ENCODE data around the gene NEUROD1.
A peak's percentile ranks its signal among the peaks of the same experiment; 100 is the strongest.

Gene NEUROD1

DNA sequence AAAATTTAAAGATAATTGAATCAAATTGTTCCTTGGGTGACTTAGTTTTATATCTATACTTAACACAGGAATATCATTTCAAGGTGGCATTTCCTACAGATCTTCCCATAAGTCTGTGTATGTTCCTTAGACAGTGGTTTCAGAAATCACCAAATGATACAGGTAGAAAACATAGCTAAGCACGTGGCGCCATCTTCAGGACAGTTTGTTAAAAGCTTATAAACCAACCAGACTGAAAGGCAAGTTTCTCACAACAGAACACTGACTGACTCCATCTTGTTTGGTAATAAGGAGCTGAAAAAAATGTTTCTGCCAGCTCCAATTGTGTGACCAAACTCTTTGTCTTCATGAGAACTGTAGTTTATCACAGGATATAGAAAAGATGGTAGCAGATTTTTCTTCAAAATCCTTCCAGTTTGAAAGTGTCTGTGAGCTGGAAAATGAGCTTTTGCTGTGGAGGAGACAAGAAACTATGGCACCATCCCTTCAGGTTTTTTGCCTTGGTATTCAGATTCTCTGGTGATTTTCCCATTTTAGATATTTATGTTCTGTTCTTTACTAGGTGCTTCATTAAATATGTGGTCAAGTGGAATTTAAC, 34.8 kb upstream of the NEUROD1 start:
- TF ChIP-seq CREB1 (IDR thresholded peaks at IDR 0.05; ENCODE audit: low read depth), result no peak
- no peak for TF ChIP-seq TAF1 (IDR thresholded peaks at IDR 0.05; ENCODE audit: low read depth)
- TF ChIP-seq FOXM1 (IDR thresholded peaks at IDR 0.05; ENCODE audit: borderline replicate concordance, low read depth), result no peak
- TF ChIP-seq RAD21 (IDR thresholded peaks at IDR 0.05; ENCODE audit: low read depth), result peak; percentile 96
- TF ChIP-seq CEBPB (IDR thresholded peaks at IDR 0.05), result no peak
- no peak for TF ChIP-seq TCF12 (IDR thresholded peaks at IDR 0.05; ENCODE audit: low read depth)
- TF ChIP-seq YY1 (IDR thresholded peaks at IDR 0.05; ENCODE audit: low read depth), result peak; percentile 21; the same call in 1 of the 2 replicates
- TF ChIP-seq EP300 (IDR thresholded peaks at IDR 0.05; ENCODE audit: borderline replicate concordance), result no peak
- TF ChIP-seq, protein P1, sequence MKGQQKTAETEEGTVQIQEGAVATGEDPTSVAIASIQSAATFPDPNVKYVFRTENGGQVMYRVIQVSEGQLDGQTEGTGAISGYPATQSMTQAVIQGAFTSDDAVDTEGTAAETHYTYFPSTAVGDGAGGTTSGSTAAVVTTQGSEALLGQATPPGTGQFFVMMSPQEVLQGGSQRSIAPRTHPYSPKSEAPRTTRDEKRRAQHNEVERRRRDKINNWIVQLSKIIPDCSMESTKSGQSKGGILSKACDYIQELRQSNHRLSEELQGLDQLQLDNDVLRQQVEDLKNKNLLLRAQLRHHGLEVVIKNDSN (IDR thresholded peaks at IDR 0.05), result no peak

DNA sequence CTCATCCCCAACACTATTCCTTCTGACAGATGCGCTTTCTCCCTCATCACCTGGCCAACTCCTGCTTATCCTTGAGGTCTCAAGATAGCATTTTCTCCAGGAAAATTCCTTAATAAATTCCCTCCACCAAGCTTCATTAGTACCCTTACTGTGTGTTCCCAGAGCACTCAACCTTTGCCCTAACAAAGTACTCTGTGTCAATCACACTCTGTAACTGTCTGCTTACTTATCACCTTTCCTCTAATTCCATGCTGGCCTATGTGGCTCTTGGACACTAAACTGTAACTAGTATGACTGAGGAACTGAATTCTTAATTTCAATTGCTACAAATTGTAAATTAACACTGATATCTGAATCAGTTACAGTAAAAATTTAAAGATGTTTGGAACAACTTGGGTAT, 17.9 kb upstream of the NEUROD1 start:
- TF ChIP-seq FOXM1 (IDR thresholded peaks at IDR 0.05; ENCODE audit: borderline replicate concordance, low read depth), result no peak
- TF ChIP-seq TAF1 (IDR thresholded peaks at IDR 0.05; ENCODE audit: low read depth), result no peak
- TF ChIP-seq CEBPB (IDR thresholded peaks at IDR 0.05), result no peak
- no peak for TF ChIP-seq EGR1 (IDR thresholded peaks at IDR 0.05)
- no peak for TF ChIP-seq TEAD4 (IDR thresholded peaks at IDR 0.05)
- TF ChIP-seq, protein P1 (IDR thresholded peaks at IDR 0.05), result no peak
- TF ChIP-seq, protein P2, sequence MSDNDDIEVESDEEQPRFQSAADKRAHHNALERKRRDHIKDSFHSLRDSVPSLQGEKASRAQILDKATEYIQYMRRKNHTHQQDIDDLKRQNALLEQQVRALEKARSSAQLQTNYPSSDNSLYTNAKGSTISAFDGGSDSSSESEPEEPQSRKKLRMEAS (IDR thresholded peaks at IDR 0.05), result no peak
- TF ChIP-seq RAD21 (IDR thresholded peaks at IDR 0.05; ENCODE audit: low read depth), result no peak
- no peak for TF ChIP-seq EP300 (IDR thresholded peaks at IDR 0.05; ENCODE audit: borderline replicate concordance)
- TF ChIP-seq NFIC (IDR thresholded peaks at IDR 0.05), result no peak
- no peak for TF ChIP-seq TCF12 (IDR thresholded peaks at IDR 0.05; ENCODE audit: low read depth)
- TF ChIP-seq, protein P3, sequence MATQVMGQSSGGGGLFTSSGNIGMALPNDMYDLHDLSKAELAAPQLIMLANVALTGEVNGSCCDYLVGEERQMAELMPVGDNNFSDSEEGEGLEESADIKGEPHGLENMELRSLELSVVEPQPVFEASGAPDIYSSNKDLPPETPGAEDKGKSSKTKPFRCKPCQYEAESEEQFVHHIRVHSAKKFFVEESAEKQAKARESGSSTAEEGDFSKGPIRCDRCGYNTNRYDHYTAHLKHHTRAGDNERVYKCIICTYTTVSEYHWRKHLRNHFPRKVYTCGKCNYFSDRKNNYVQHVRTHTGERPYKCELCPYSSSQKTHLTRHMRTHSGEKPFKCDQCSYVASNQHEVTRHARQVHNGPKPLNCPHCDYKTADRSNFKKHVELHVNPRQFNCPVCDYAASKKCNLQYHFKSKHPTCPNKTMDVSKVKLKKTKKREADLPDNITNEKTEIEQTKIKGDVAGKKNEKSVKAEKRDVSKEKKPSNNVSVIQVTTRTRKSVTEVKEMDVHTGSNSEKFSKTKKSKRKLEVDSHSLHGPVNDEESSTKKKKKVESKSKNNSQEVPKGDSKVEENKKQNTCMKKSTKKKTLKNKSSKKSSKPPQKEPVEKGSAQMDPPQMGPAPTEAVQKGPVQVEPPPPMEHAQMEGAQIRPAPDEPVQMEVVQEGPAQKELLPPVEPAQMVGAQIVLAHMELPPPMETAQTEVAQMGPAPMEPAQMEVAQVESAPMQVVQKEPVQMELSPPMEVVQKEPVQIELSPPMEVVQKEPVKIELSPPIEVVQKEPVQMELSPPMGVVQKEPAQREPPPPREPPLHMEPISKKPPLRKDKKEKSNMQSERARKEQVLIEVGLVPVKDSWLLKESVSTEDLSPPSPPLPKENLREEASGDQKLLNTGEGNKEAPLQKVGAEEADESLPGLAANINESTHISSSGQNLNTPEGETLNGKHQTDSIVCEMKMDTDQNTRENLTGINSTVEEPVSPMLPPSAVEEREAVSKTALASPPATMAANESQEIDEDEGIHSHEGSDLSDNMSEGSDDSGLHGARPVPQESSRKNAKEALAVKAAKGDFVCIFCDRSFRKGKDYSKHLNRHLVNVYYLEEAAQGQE (IDR thresholded peaks at IDR 0.05; ENCODE audit: low read depth), result no peak
- TF ChIP-seq YY1 (IDR thresholded peaks at IDR 0.05; ENCODE audit: low read depth), result no peak
- no peak for TF ChIP-seq CREB1 (IDR thresholded peaks at IDR 0.05; ENCODE audit: low read depth)
- no peak for TF ChIP-seq ZBTB7A (IDR thresholded peaks at IDR 0.05; ENCODE audit: low read depth)

DNA sequence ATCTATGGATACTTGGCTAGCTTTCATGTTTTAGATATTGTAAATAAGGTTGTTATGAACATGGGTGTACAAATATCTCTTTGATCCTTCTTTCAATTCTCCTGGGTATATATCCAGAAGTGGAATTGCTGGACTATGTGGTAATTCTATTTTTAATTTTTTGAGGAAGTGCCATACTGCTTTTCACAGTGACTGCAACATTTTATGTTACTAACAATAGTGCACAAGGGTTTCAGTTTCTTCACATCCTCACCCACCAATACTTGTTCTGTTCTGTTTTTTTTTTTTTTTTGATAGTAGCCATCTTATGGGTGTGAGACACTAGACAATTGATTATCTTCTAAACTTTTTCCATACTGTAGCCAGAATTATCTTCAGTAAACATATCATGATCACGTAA, 17.3 kb upstream of the NEUROD1 start:
- TF ChIP-seq, protein P1 (IDR thresholded peaks at IDR 0.05), result no peak
- no peak for TF ChIP-seq NFIC (IDR thresholded peaks at IDR 0.05)
- TF ChIP-seq, protein P2 (IDR thresholded peaks at IDR 0.05), result no peak
- TF ChIP-seq RAD21 (IDR thresholded peaks at IDR 0.05; ENCODE audit: low read depth), result no peak
- no peak for TF ChIP-seq FOXM1 (IDR thresholded peaks at IDR 0.05; ENCODE audit: borderline replicate concordance, low read depth)

DNA sequence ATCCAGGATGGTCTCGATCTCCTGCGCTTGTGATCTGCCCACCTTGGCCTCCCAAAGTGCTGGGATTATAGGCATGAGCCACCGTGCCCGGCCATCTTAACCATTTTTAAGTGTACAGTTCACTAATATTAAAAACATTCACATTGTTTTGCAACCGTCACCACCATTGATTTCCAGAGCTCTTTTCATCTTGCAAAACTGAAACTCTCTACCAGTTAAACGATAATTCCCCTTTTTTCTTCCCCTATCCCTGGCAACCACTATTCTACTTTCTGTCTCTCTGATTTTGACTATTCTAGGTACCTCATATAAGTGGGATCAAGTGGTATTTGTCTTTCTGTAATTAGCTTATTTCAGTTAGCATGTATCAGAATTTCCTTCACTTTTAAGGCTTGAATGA, 16.8 kb upstream of the NEUROD1 start:
- TF ChIP-seq TAF1 (IDR thresholded peaks at IDR 0.05; ENCODE audit: low read depth) (no peak), EGR1 (IDR thresholded peaks at IDR 0.05) (no peak), NFIC (IDR thresholded peaks at IDR 0.05) (no peak), CREB1 (IDR thresholded peaks at IDR 0.05; ENCODE audit: low read depth) (no peak), FOXM1 (IDR thresholded peaks at IDR 0.05; ENCODE audit: borderline replicate concordance, low read depth) (no peak), TEAD4 (IDR thresholded peaks at IDR 0.05) (no peak), CEBPB (IDR thresholded peaks at IDR 0.05) (no peak), RAD21 (IDR thresholded peaks at IDR 0.05; ENCODE audit: low read depth) (no peak), YY1 (IDR thresholded peaks at IDR 0.05; ENCODE audit: low read depth) (no peak), TCF12 (IDR thresholded peaks at IDR 0.05; ENCODE audit: low read depth) (no peak), EP300 (IDR thresholded peaks at IDR 0.05; ENCODE audit: borderline replicate concordance) (no peak), ZBTB7A (IDR thresholded peaks at IDR 0.05; ENCODE audit: low read depth) (no peak)
- TF ChIP-seq, protein P1 (IDR thresholded peaks at IDR 0.05), result no peak
- TF ChIP-seq, protein P2 (IDR thresholded peaks at IDR 0.05), result no peak
- TF ChIP-seq, protein P3 (IDR thresholded peaks at IDR 0.05; ENCODE audit: low read depth), result no peak

DNA sequence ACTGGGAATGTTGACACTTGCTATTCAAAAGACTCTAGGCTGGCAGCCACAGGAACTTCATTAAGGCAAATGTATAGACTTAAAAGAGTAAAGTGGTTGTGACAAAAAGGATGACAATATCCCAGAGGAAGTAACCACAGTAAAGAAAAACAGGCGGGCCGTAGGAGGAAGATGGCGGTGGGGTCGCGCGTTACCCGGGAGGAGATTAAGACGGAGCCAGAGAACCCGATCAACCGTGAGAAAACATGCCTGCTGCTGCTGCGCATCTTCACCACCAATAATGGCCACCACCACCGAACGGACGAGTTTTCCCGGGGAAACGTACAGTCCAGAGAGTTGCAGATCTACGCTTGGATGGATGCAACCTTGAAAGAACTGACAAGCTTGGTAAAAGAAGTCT, 14.0 kb upstream of the NEUROD1 start:
- TF ChIP-seq, protein P1 (IDR thresholded peaks at IDR 0.05), result no peak
- no peak for TF ChIP-seq CEBPB (IDR thresholded peaks at IDR 0.05)
- TF ChIP-seq ZBTB7A (IDR thresholded peaks at IDR 0.05; ENCODE audit: low read depth), result no peak
- TF ChIP-seq RAD21 (IDR thresholded peaks at IDR 0.05; ENCODE audit: low read depth), result no peak
- no peak for TF ChIP-seq EGR1 (IDR thresholded peaks at IDR 0.05)
- no peak for TF ChIP-seq NFIC (IDR thresholded peaks at IDR 0.05)
- no peak for TF ChIP-seq CREB1 (IDR thresholded peaks at IDR 0.05; ENCODE audit: low read depth)
- TF ChIP-seq YY1 (IDR thresholded peaks at IDR 0.05; ENCODE audit: low read depth), result no peak
- no peak for TF ChIP-seq FOXM1 (IDR thresholded peaks at IDR 0.05; ENCODE audit: borderline replicate concordance, low read depth)
